HCT116 (cell line): Measurements from ENCODE around the gene TASP1. TPM values are rescaled to one million over a fixed set of nuclear protein-coding genes. Genes with fewer than 3 reads are reported as not detected.
"Not testable (repeated sequence)": the region's sequence is repeated elsewhere in the genome, so short reads cannot be mapped to it uniquely, and the experiment has no call there.

ENCODE experiments used
- ATAC-seq: fragments of 200-7000 bp; cut with Tn5 transposase; 2 replicates; pipeline ENCODE4 v1.9.1; 2020; ENCODE audit warnings: mild to moderate bottlenecking, moderate library complexity
- BruUV-seq: library from RNA; stranded (reverse); fragments of 400-500 nt; replicated peaks from 2 replicates; lab custom pipeline; 2021; lab: Mats Ljungman, UMichigan
- CTCF ChIA-PET: fragments of 300-600 bp; sonication (Branson Sonifier 250); formaldehyde crosslinking; loops from one replicate; lab custom pipeline; 2021; ENCODE audit warnings: antibody characterized with exemption; lab: Charles Lee
- POLR2A ChIA-PET: fragments of 300-600, 350-600 bp; sonication (Branson Sonifier 250); formaldehyde crosslinking; loops from one replicate; lab custom pipeline; 2021; ENCODE audit warnings: antibody characterized with exemption; lab: Charles Lee
- RAD21 ChIA-PET, 2 experiments: fragments of 300-600 bp; sonication (Branson Sonifier 250); formaldehyde crosslinking; loops; one replicate each; lab custom pipeline; 2023; ENCODE audit warnings: low total read pairs in 2 of 2; ENCODE audit not compliant: uncharacterized antibody in 2 of 2, unreplicated experiment in 2 of 2, low non-redundant PET in 1 of 2; lab: Charles Lee
- DNase-seq: peaks from one replicate; pipeline ENCODE4 v3.0.0-alpha.2; 2010; ENCODE audit warnings: low read depth, low spot score
- H2AFZ ChIP-seq: fragments of 200-600 bp; shearing (Covaris generic), sonication (generic); 2 replicates; pipeline ENCODE4 v1.6.1; 2017; ENCODE audit warnings: low read depth, mixed run types, mixed read lengths, antibody characterized with exemption, low read length; ENCODE audit not compliant: poor library complexity, severe bottlenecking
- H3K27ac ChIP-seq: 2 replicates; pipeline ENCODE4 v1.5.1; 2012; ENCODE audit warnings: low read depth, low read length
- H3K27me3 ChIP-seq: fragments of 200-600 bp; sonication (generic); 2 replicates; pipeline ENCODE4 v1.6.1; 2016; ENCODE audit warnings: mixed run types, low read length, mixed read lengths; ENCODE audit not compliant: insufficient read depth
- H3K36me3 ChIP-seq, 2 experiments: fragments of 200-500 bp in 1 of 2; fragments of 200-600 bp in 1 of 2; sonication (Bioruptor generic) in 1 of 2; sonication (generic) in 1 of 2; 2 replicates each; pipeline versions ENCODE4 v1.5.1 to v1.6.1; 2014 to 2016; ENCODE audit warnings: low read length in 2 of 2, inconsistent platforms in 1 of 2, mixed read lengths in 1 of 2, mixed run types in 1 of 2; ENCODE audit not compliant: insufficient read depth in 2 of 2, control insufficient read depth in 1 of 2
- H3K4me1 ChIP-seq, 2 experiments: fragments of 200-600 bp in 1 of 2; sonication (generic) in 1 of 2; 2 replicates each; pipeline versions ENCODE4 v1.5.1 to v1.6.1; 2012 to 2017; ENCODE audit warnings: low read length in 2 of 2, inconsistent platforms in 1 of 2, mild to moderate bottlenecking in 1 of 2, mixed read lengths in 1 of 2, mixed run types in 1 of 2, moderate library complexity in 1 of 2; ENCODE audit not compliant: insufficient read depth in 2 of 2, control insufficient read depth in 1 of 2
- H3K4me2 ChIP-seq: fragments of 200-600 bp; sonication (generic); 2 replicates; pipeline ENCODE4 v1.6.1; 2017; ENCODE audit warnings: mixed run types, low read length, mixed read lengths
- H3K4me3 ChIP-seq, 2 experiments: fragments of 200-600 bp in 1 of 2; sonication (generic) in 1 of 2; replicated peaks in 1 of 2; 2 replicates each; pipeline ENCODE4 v1.5.1; 2011 to 2016; ENCODE audit warnings: low read length in 2 of 2, control low read depth in 1 of 2, low read depth in 1 of 2, mild to moderate bottlenecking in 1 of 2, mixed read lengths in 1 of 2, mixed run types in 1 of 2
- H3K79me2 ChIP-seq: fragments of 200-600 bp; sonication (generic); 2 replicates; pipeline ENCODE4 v1.6.1; 2017; ENCODE audit warnings: mild to moderate bottlenecking, mixed run types, low read length, moderate library complexity, mixed read lengths; ENCODE audit not compliant: insufficient read depth
- H3K9ac ChIP-seq: fragments of 200-600 bp; sonication (generic); 2 replicates; pipeline ENCODE4 v1.6.1; 2016; ENCODE audit warnings: low read length, mixed read lengths
- H3K9me2 ChIP-seq: fragments of 200-600 bp; sonication (generic), shearing (Covaris generic); 2 replicates; pipeline ENCODE4 v1.6.1; 2017; ENCODE audit warnings: mixed run types, mild to moderate bottlenecking, moderate library complexity; ENCODE audit not compliant: insufficient read depth
- H3K9me3 ChIP-seq, 2 experiments: fragments of 200-500 bp in 1 of 2; fragments of 200-600 bp in 1 of 2; sonication (Bioruptor generic) in 1 of 2; sonication (generic) in 1 of 2; 2 replicates each; pipeline ENCODE4 v1.6.1; 2014 to 2017; ENCODE audit warnings: low read length in 2 of 2, mixed read lengths in 2 of 2, inconsistent platforms in 1 of 2, low read depth in 1 of 2, mild to moderate bottlenecking in 1 of 2, mixed run types in 1 of 2, moderate library complexity in 1 of 2; ENCODE audit not compliant: control insufficient read depth in 1 of 2, insufficient read depth in 1 of 2
- H4K20me1 ChIP-seq: fragments of 200-600 bp; sonication (generic), shearing (Covaris generic); 2 replicates; pipeline ENCODE4 v1.6.1; 2017; ENCODE audit warnings: mixed run types, mild to moderate bottlenecking, moderate library complexity; ENCODE audit not compliant: insufficient read depth
- ATF3 ChIP-seq: IDR thresholded peaks from 2 replicates; pipeline ENCODE4 v1.6.1; 2012
- EGR1 ChIP-seq: IDR thresholded peaks from 2 replicates; pipeline ENCODE4 v1.6.1; 2012; ENCODE audit warnings: low read depth
- ELF1 ChIP-seq: IDR thresholded peaks from 2 replicates; pipeline ENCODE4 v1.6.1; 2012; ENCODE audit warnings: low read depth, borderline replicate concordance
- EZH2phosphoT487 ChIP-seq: fragments of 200-600 bp; IDR thresholded peaks from 2 replicates; pipeline ENCODE4 v1.6.1; 2018; ENCODE audit warnings: antibody characterized with exemption, borderline replicate concordance
- FOSL1 ChIP-seq: IDR thresholded peaks from 2 replicates; pipeline ENCODE4 v1.6.1; 2012; ENCODE audit warnings: low read depth
- JUND ChIP-seq: IDR thresholded peaks from 2 replicates; pipeline ENCODE4 v1.6.1; 2012
- YY1 ChIP-seq: IDR thresholded peaks from 2 replicates; pipeline ENCODE4 v1.6.1; 2011; ENCODE audit warnings: low read length, low read depth, moderate library complexity, mild to moderate bottlenecking; ENCODE audit not compliant: insufficient replicate concordance; ENCODE audit errors: extremely low read depth
- ZNF274 ChIP-seq: fragments of 200-500 bp; sonication (Bioruptor generic); IDR thresholded peaks from 2 replicates; pipeline ENCODE4 v1.6.1; 2014; ENCODE audit warnings: mild to moderate bottlenecking, low read depth, low read length, inconsistent platforms
- intact Hi-C: fragments of 100-400 bp; cut with micrococcal nuclease; formaldehyde crosslinking; loops from 2 replicates; pipeline ENCODE4 v1.10.0; 2022
- total RNA-seq: library from RNA; stranded (reverse); gene quantifications from one replicate; pipeline ENCODE4 v1.2.1, GENCODE V29; 2021; ENCODE audit not compliant: unreplicated experiment

Gene TASP1
- total RNA-seq, 1 experiment from 2014 or later, result 19.1 TPM

- H3K4me3 ChIP-seq, intact Hi-C loops, H3K9ac ChIP-seq, DNase-seq, H3K4me1 ChIP-seq, ATAC-seq, H3K4me2 ChIP-seq, H3K27me3 ChIP-seq, H3K27ac ChIP-seq, H4K20me1 ChIP-seq, H3K9me2 ChIP-seq, BruUV-seq, RAD21 ChIA-PET, POLR2A ChIA-PET, H3K36me3 ChIP-seq, H3K79me2 ChIP-seq, H3K9me3 ChIP-seq, CTCF ChIA-PET, H2AFZ ChIP-seq: not testable (repeated sequence)
Measured at GRCh38 chr20:13358936-13359335, 279.8 kb downstream of the TASP1 start.

- H3K9ac ChIP-seq, H3K27me3 ChIP-seq, H3K4me2 ChIP-seq, ATAC-seq, H3K9me2 ChIP-seq, H3K4me3 ChIP-seq, DNase-seq, H4K20me1 ChIP-seq, H3K27ac ChIP-seq, H3K9me3 ChIP-seq, RAD21 ChIA-PET, H3K79me2 ChIP-seq, H2AFZ ChIP-seq, H3K4me1 ChIP-seq, intact Hi-C loops, POLR2A ChIA-PET, CTCF ChIA-PET, BruUV-seq, H3K36me3 ChIP-seq: not testable (repeated sequence)
Measured at GRCh38 chr20:13357782-13358181, 280.9 kb downstream of the TASP1 start.

GRCh38 chr20:13356591-13356990, 282.1 kb downstream of the TASP1 start:
- Histone ChIP-seq H3K9ac (no peak overlapping the region), H3K9me3 (no peaks in the 10 kb centered on the region), H3K27me3 (no peaks in the 10 kb centered on the region), H3K9me2 (no peaks in the 10 kb centered on the region), H2AFZ (no peak overlapping the region), H3K4me1 (no peaks in the 10 kb centered on the region), H3K36me3 (no peaks in the 10 kb centered on the region), H3K27ac (no peak overlapping the region), H4K20me1 (no peaks in the 10 kb centered on the region), H3K79me2 (no peaks in the 10 kb centered on the region), H3K4me3 (no peak overlapping the region), H3K4me2 (no peak overlapping the region)
- BruUV-seq, result no TSS peak
- DNase-seq (no peak), ATAC-seq (no peak)
- RAD21 ChIA-PET, result no interaction called here
- POLR2A ChIA-PET, result no interaction called here
- TF ChIP-seq EZH2phosphoT487, result no peak
- no peak for TF ChIP-seq FOSL1
- no peak for TF ChIP-seq ATF3
- no peak for TF ChIP-seq YY1
- TF ChIP-seq ZNF274, result no peak
- TF ChIP-seq ELF1, result no peak
- TF ChIP-seq EGR1, result no peak
- TF ChIP-seq JUND, result no peak
- CTCF ChIA-PET, result no interaction called here
- intact Hi-C loops, result no loop called here
